Panc1 (cell line): ENCODE data around the gene NTN3. TPM values are rescaled to one million over a fixed set of nuclear protein-coding genes. Genes with fewer than 3 reads are reported as not detected.

Experiments
- ATAC-seq: fragments of 200-7000 bp; cut with Tn5 transposase; 2 replicates; pipeline ENCODE4 v1.9.1; 2020; ENCODE audit warnings: mild to moderate bottlenecking, moderate library complexity
- BruUV-seq: library from RNA; stranded (reverse); fragments of 400-500 nt; replicated peaks from 2 replicates; lab custom pipeline; 2021; lab: Mats Ljungman, UMichigan
- CTCF ChIA-PET: fragments of 300-600 bp; sonication (Branson Sonifier 250); formaldehyde crosslinking; loops from one replicate; lab custom pipeline; 2022; ENCODE audit warnings: antibody characterized with exemption; lab: Charles Lee
- POLR2A ChIA-PET: fragments of 300-600 bp; sonication (Branson Sonifier 250); formaldehyde crosslinking; loops from one replicate; lab custom pipeline; 2022; ENCODE audit warnings: antibody characterized with exemption; lab: Charles Lee
- DNase-seq: peaks from one replicate; pipeline ENCODE4 v3.0.0-alpha.2; 2010; ENCODE audit warnings: low read depth, low spot score
- H3K27ac ChIP-seq: 2 replicates; pipeline ENCODE4 v1.5.1; 2011; ENCODE audit warnings: mild to moderate bottlenecking, low read length, inconsistent platforms
- H3K27me3 ChIP-seq: fragments of 200-500 bp; sonication (Bioruptor generic); 2 replicates; pipeline ENCODE4 v1.6.0; 2014; ENCODE audit warnings: low read length, inconsistent platforms; ENCODE audit not compliant: control insufficient read depth, insufficient read depth
- H3K36me3 ChIP-seq: fragments of 200-500 bp; sonication (Bioruptor generic); 2 replicates; pipeline ENCODE4 v1.5.1; 2014; ENCODE audit warnings: inconsistent platforms, mild to moderate bottlenecking, low read length, moderate library complexity; ENCODE audit not compliant: control insufficient read depth, insufficient read depth
- H3K4me1 ChIP-seq: 2 replicates; pipeline ENCODE4 v1.5.1; 2011; ENCODE audit warnings: inconsistent platforms, mild to moderate bottlenecking, low read length, moderate library complexity; ENCODE audit not compliant: control insufficient read depth, insufficient read depth
- H3K4me3 ChIP-seq, 2 experiments: 2 replicates each; pipeline ENCODE4 v1.5.1; 2011 to 2012; ENCODE audit warnings: low read depth in 2 of 2, low read length in 2 of 2, mild to moderate bottlenecking in 2 of 2, inconsistent platforms in 1 of 2, moderate library complexity in 1 of 2
- H3K9me3 ChIP-seq: fragments of 200-500 bp; sonication (Bioruptor generic); 2 replicates; pipeline ENCODE4 v1.5.1; 2014; ENCODE audit warnings: low read depth, mild to moderate bottlenecking, inconsistent platforms, low read length, moderate library complexity; ENCODE audit not compliant: control insufficient read depth, insufficient read depth
- CTCF ChIP-seq: fragments of 450-650 bp; IDR thresholded peaks from 2 replicates; pipeline ENCODE4 v1.5.1; 2017; ENCODE audit warnings: mild to moderate bottlenecking
- POLR2AphosphoS5 ChIP-seq: IDR thresholded peaks from 2 replicates; pipeline ENCODE4 v1.6.1; 2012; ENCODE audit warnings: mild to moderate bottlenecking, low read depth, low read length, moderate library complexity
- REST ChIP-seq, 2 experiments: IDR thresholded peaks; 2 replicates each; pipeline ENCODE4 v1.6.1; 2011 to 2012; ENCODE audit warnings: low read depth in 2 of 2, control low read depth in 1 of 2, low read length in 1 of 2, mild to moderate bottlenecking in 1 of 2, moderate library complexity in 1 of 2; ENCODE audit not compliant: insufficient read depth in 1 of 2
- SIN3A ChIP-seq: IDR thresholded peaks from 2 replicates; pipeline ENCODE4 v1.6.1; 2012; ENCODE audit warnings: low read depth, mild to moderate bottlenecking, low read length, moderate library complexity, borderline replicate concordance; ENCODE audit not compliant: insufficient read depth
- TCF7L2 ChIP-seq: IDR thresholded peaks from 2 replicates; pipeline ENCODE4 v1.6.1; 2011; ENCODE audit warnings: mild to moderate bottlenecking, low read depth, low read length, inconsistent platforms
- in situ Hi-C: cut with HindIII; loops from 2 replicates; pipeline ENCODE4 v1.10.0; 2016; ENCODE audit warnings: low sequenced_read_pairs, low pct_unique_long_range_greater_than_20kb
- intact Hi-C: fragments of 100-400 bp; cut with micrococcal nuclease; formaldehyde crosslinking; loops from one replicate; pipeline ENCODE4 v1.10.0; 2022; ENCODE audit not compliant: unreplicated experiment
- total RNA-seq: library from RNA; stranded (reverse); gene quantifications from one replicate; pipeline ENCODE4 v1.2.1, GENCODE V29; 2021; ENCODE audit not compliant: unreplicated experiment

The NTN3 gene
- total RNA-seq, 1 experiment from 2014 or later, result 3.2 TPM

DNA sequence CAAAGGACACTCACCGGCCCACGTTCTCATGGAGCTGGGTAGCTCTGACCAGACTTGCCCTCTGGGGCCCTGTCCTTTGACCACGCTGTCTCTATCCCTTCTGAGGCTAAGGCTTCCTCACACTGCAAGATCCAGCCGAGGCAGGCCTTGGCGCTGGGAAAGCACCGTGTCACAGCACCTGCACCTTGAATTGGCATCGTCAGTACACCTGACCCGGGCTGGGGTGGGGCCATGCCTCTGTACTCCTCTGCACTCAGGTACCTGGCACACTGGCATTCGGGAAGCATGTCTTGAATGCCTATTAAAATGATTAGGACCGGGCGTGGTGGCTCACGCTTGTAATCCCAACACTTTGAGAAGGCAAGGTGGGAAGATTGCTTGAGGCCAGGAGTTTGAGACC is 9.9 kb downstream of the NTN3 start:
- ChIA-PET POLR2A (no interaction called here), CTCF (no interaction called here)
- TF ChIP-seq POLR2AphosphoS5 (no peak), TCF7L2 (no peak), CTCF (no peak), SIN3A (no peak), REST (IDR thresholded peaks at IDR 0.05; ENCODE audit: insufficient read depth in 1 of 2, low read depth in 2 of 2, low read length in 1 of 2) (no peak)
- ATAC-seq (no peak), DNase-seq (no peak)
- Histone ChIP-seq H3K4me3 (no peak overlapping the region), H3K27ac (no peak overlapping the region), H3K4me1 (peaks cover 13% of the 10 kb centered on the region), H3K9me3 (no peaks in the 10 kb centered on the region), H3K27me3 (no peaks in the 10 kb centered on the region), H3K36me3 (no peaks in the 10 kb centered on the region)
- in situ Hi-C loops (no loop called here), intact Hi-C loops (no loop called here)
- BruUV-seq, result no TSS peak

DNA sequence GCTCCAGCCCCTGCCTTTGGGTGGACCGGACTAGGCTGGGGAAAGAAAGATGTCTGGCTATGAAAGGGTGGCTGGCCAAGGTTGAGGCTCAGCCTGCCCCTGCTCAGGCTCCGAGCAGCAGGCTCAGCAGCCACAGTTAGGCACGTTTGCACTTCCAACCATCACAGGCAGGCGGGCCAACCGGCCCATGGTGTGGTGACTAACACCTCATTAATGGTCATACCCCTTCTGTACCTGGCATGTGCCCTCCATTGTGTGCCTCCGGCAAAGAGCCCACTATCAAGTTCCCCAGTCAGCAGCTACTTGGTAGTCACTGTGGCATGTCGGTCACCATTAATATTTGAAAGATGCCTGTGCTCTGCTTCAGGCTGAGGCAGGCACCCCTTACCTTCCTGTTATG is 10.6 kb downstream of the NTN3 start:
- H3K27me3 ChIP-seq, result no peaks in the 10 kb centered on the region
- POLR2A ChIA-PET, result no interaction called here
- no peak overlapping the region for H3K27ac ChIP-seq
- BruUV-seq, result no TSS peak
- H3K9me3 ChIP-seq, result no peaks in the 10 kb centered on the region
- ATAC-seq (no peak), DNase-seq (no peak)
- in situ Hi-C loops, result no loop called here
- TF ChIP-seq CTCF, result no peak
- no peak for TF ChIP-seq REST (IDR thresholded peaks at IDR 0.05; ENCODE audit: insufficient read depth in 1 of 2, low read depth in 2 of 2, low read length in 1 of 2)
- TF ChIP-seq TCF7L2, result no peak
- no peak for TF ChIP-seq POLR2AphosphoS5
- TF ChIP-seq SIN3A, result no peak
- CTCF ChIA-PET, result no interaction called here
- H3K4me1 ChIP-seq, result 0 out of 2 replicates have a peak, but pooled peaks cover 8% of the 10 kb centered on the region
- no peaks in the 10 kb centered on the region for H3K36me3 ChIP-seq
- H3K4me3 ChIP-seq, result no peak overlapping the region
- intact Hi-C loops, result no loop called here
